ENCODE data around the gene MYDGF. TPM values are rescaled to one million over a fixed set of nuclear protein-coding genes. Genes with fewer than 3 reads are reported as not detected.
A peak's percentile ranks its signal among the peaks of the same experiment; 100 is the strongest.

Gene MYDGF
- total RNA-seq, 1 experiment from 2014 or later, result 128 TPM

GRCh38 chr19:4636761-4637160, 33.4 kb downstream of the MYDGF start:
- BruUV-seq (replicated peaks), result no TSS peak
- H3K36me3 ChIP-seq (ENCODE audit: insufficient read depth, low read length, poor library complexity, severe bottlenecking), result no peaks in the 10 kb centered on the region
- H3K4me1 ChIP-seq (ENCODE audit: insufficient read depth, low read length, poor library complexity, severe bottlenecking), result peaks cover 21% of the 10 kb centered on the region
- H3K9me3 ChIP-seq (ENCODE audit: low read depth, low read length, poor library complexity, severe bottlenecking), result no peaks in the 10 kb centered on the region
- ChIA-PET CTCF (interaction anchor here (0.6 to 1.8 kb wide), 9 partner anchors 17 to 370 kb away, joined by 3 to 12 read pairs (median 4); partner anchors contain the start of gene FEM1A), POLR2A (ENCODE audit: low non-redundant PET) (no interaction called here)
- DNase-seq (ENCODE audit: low spot score), result no peak
- TF ChIP-seq, protein P1, sequence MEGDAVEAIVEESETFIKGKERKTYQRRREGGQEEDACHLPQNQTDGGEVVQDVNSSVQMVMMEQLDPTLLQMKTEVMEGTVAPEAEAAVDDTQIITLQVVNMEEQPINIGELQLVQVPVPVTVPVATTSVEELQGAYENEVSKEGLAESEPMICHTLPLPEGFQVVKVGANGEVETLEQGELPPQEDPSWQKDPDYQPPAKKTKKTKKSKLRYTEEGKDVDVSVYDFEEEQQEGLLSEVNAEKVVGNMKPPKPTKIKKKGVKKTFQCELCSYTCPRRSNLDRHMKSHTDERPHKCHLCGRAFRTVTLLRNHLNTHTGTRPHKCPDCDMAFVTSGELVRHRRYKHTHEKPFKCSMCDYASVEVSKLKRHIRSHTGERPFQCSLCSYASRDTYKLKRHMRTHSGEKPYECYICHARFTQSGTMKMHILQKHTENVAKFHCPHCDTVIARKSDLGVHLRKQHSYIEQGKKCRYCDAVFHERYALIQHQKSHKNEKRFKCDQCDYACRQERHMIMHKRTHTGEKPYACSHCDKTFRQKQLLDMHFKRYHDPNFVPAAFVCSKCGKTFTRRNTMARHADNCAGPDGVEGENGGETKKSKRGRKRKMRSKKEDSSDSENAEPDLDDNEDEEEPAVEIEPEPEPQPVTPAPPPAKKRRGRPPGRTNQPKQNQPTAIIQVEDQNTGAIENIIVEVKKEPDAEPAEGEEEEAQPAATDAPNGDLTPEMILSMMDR (conservative IDR thresholded peaks at IDR 0.05; ENCODE audit: low read depth, low read length), result no peak
- no peak for TF ChIP-seq EZH2 (IDR thresholded peaks at IDR 0.05; ENCODE audit: borderline replicate concordance, low read depth, low read length, poor library complexity, severe bottlenecking)
- H3K27ac ChIP-seq (ENCODE audit: low read depth, low read length, poor library complexity, severe bottlenecking), result peak overlapping the region; percentile 27
- intact Hi-C loops (cut with micrococcal nuclease; ENCODE audit: unreplicated experiment), result loop anchor here (2.0 to 5.0 kb wide), 2 partner anchors 59 to 78 kb away; partner anchors contain the start of gene SEMA6B
- no peaks in the 10 kb centered on the region for H3K27me3 ChIP-seq (replicated peaks; ENCODE audit: insufficient read depth, low read depth, low read length, poor library complexity)
- H3K4me3 ChIP-seq (ENCODE audit: low read depth, low read length, poor library complexity, severe bottlenecking), result peak overlapping the region; percentile 39

GRCh38 chr19:4636151-4636717, 33.9 kb downstream of the MYDGF start:
- TF ChIP-seq EZH2 (IDR thresholded peaks at IDR 0.05; ENCODE audit: borderline replicate concordance, low read depth, low read length, poor library complexity, severe bottlenecking), result no peak
- TF ChIP-seq, protein P1 (conservative IDR thresholded peaks at IDR 0.05; ENCODE audit: low read depth, low read length), result peak; percentile 82
- POLR2A ChIA-PET (ENCODE audit: low non-redundant PET), result no interaction called here

DNA sequence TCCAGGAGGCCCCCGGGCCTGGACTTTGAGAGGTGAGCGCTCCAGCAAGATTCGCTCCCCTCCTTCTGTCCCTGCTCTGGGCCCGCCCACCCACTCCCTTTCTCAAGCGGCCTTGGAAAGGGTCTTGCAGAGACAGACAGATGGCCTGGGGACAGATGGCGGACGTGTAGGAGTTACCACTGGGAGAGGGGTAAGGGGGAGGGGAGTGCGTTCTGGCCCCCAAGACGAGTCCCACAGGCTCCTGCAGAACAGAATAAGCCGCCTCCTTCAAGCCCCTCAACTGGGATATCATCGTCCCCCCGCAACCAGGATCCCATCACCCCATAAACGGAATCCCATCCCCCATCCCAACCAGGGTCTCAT, 34.4 kb downstream of the MYDGF start:
- DNase-seq (ENCODE audit: low spot score), result no peak
- POLR2A ChIA-PET (ENCODE audit: low non-redundant PET), result no interaction called here
- H3K27ac ChIP-seq (ENCODE audit: low read depth, low read length, poor library complexity, severe bottlenecking), result peak overlapping the region; percentile 27

More at GRCh38 chr19:4636151-4636717, 33.9 kb downstream of the MYDGF start:
- peak; percentile 78 for DNase-seq (ENCODE audit: low spot score)
- no peaks in the 10 kb centered on the region for H3K27me3 ChIP-seq (replicated peaks; ENCODE audit: insufficient read depth, low read depth, low read length, poor library complexity)
- H3K9me3 ChIP-seq (ENCODE audit: low read depth, low read length, poor library complexity, severe bottlenecking), result no peaks in the 10 kb centered on the region
- intact Hi-C loops (cut with micrococcal nuclease; ENCODE audit: unreplicated experiment), result loop anchor here (2.0 to 5.0 kb wide), 2 partner anchors 59 to 77 kb away; partner anchors contain the start of gene SEMA6B
- CTCF ChIA-PET, result interaction anchor here (0.6 to 1.8 kb wide), 12 partner anchors 12 to 369 kb away, joined by 3 to 12 read pairs (median 3); partner anchors contain the start of gene FEM1A
- H3K4me1 ChIP-seq (ENCODE audit: insufficient read depth, low read length, poor library complexity, severe bottlenecking), result peaks cover 21% of the 10 kb centered on the region
- H3K36me3 ChIP-seq (ENCODE audit: insufficient read depth, low read length, poor library complexity, severe bottlenecking), result no peaks in the 10 kb centered on the region
- H3K27ac ChIP-seq (ENCODE audit: low read depth, low read length, poor library complexity, severe bottlenecking), result peak overlapping the region; percentile 27
- peak overlapping the region; percentile 39 for H3K4me3 ChIP-seq (ENCODE audit: low read depth, low read length, poor library complexity, severe bottlenecking)
- BruUV-seq (replicated peaks), result no TSS peak

More for the DNA sequence above, 34.4 kb downstream of the MYDGF start:
- CTCF ChIA-PET, result interaction anchor here (0.7 to 1.8 kb wide), 8 partner anchors 12 to 369 kb away, joined by 3 to 12 read pairs (median 3); no protein-coding TSS in a partner anchor
- Histone ChIP-seq H3K9me3 (ENCODE audit: low read depth, low read length, poor library complexity, severe bottlenecking) (no peaks in the 10 kb centered on the region), H3K36me3 (ENCODE audit: insufficient read depth, low read length, poor library complexity, severe bottlenecking) (no peaks in the 10 kb centered on the region), H3K4me1 (ENCODE audit: insufficient read depth, low read length, poor library complexity, severe bottlenecking) (peaks cover 19% of the 10 kb centered on the region), H3K4me3 (ENCODE audit: low read depth, low read length, poor library complexity, severe bottlenecking) (peak overlapping the region; percentile 39), H3K27me3 (replicated peaks; ENCODE audit: insufficient read depth, low read depth, low read length, poor library complexity) (no peaks in the 10 kb centered on the region)
- intact Hi-C loops (cut with micrococcal nuclease; ENCODE audit: unreplicated experiment), result loop anchor here (2.0 to 5.0 kb wide), 2 partner anchors 58 to 77 kb away; partner anchors contain the start of gene SEMA6B
- no TSS peak for BruUV-seq (replicated peaks)
- no peak for TF ChIP-seq EZH2 (IDR thresholded peaks at IDR 0.05; ENCODE audit: borderline replicate concordance, low read depth, low read length, poor library complexity, severe bottlenecking)
- TF ChIP-seq, protein P1 (conservative IDR thresholded peaks at IDR 0.05; ENCODE audit: low read depth, low read length), result no peak
